Urothelium cell line (cell line): ENCODE results near the gene MIPEP.
A peak's percentile ranks its signal among the peaks of the same experiment; 100 is the strongest.

Experiments used
- DNase-seq: peaks from one replicate; pipeline ENCODE4 v3.0.0; 2011; ENCODE audit warnings: low spot score, mixed read lengths
- FAIRE-seq: peaks from 2 replicates; lab custom pipeline; 2011; peaks lifted over from hg19 to GRCh38; lab: Jason Lieb, UNC

MIPEP gene

DNA sequence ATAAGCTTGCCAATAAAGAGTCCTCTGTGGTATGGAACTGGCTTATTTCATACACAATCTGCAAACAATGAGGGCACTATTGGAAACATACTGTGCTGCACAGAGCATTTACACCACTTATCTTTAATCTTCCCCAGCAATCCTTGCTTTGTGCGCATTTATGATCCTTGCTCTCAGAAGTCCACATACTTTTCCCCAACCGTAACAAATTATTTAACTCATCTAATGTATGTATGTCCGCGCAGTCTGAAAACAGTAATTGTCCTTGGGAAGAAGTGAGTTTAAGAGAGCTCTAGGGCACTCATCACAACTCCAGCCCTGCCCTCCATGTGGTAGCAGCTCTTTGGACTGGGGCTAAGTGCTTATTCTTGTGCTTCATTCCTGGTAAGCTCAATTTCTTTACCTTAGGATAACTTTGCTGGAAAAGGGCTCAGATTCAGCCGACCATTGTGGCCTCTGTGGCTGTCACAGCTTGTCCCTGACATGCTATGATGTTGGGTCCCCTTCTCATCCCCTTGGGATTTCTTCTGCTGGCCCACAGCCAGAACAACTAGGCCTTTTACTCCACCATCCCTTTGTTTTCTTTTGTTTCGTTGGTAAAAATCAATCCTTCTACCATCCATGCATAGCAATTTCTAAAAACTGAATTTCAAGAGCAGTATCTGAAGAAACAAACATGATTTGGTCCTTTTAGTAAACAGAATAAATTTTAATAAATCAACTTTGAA lies 166.3 kb downstream of the MIPEP start:
- no peak for DNase-seq
- FAIRE-seq, result no peak

DNA sequence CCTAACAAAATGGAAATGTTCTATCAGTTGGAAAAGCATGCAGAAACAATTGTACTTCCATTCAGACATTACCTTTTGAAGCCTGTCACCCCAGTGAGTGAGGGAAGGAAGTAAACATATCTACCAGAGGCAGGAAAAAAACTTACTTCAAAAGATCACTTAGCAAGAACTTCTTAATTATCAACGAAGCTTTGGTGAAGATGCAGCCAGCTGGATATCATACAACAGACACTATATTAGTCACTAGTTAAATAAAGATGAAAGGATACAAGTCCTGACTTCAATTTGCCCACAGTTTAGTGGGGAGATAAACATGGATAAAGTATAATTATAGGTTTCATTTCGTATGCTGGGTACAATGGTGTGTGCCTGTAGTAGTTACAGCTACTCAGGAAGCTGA lies 170.2 kb downstream of the MIPEP start:
- FAIRE-seq (no peak), DNase-seq (no peak)

DNA sequence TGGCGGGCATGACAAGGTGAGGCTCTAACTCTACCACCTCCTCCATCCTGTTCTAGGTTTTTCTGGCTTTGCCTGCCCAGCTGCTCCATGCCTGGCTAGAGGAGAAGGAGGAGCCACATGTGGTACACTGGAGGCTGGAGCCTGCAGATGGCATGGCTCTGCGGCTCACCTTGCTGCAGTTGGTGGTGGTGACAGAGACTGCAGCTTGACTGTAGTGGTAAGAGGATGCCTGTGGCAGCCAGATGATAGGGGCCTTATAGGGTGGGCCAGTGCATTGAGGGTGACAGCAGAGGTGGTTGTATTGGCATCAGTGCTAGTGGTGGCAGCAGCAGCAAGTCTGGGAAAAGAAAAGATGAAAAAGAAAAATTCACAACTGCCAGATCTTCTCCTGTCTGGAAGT lies 172.8 kb downstream of the MIPEP start:
- FAIRE-seq (no peak), DNase-seq (no peak)

DNA sequence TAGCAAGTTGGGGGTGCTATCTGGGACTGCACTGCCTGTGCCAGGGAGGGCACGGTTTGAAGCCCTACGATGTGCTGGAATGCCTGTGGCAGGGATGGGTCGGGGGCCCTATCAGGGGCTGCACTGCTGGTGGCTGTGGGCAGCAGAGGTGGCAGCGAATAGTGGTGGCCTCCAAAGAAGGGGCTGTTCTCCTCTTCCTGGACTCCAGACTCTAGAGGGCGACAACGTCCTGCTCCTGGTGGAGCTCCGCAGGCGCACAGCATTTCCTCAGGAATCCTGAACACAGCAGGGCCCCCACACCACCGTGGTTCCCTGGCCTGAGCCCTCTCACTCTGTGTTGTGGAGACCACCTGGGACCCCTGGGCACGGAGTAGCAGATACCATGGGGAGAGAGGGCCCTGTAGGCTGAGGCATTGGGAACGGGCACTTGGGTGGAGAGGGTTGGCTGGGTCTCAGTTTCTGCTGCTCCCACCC lies 173.4 kb downstream of the MIPEP start:
- DNase-seq, result no peak
- FAIRE-seq, result no peak

DNA sequence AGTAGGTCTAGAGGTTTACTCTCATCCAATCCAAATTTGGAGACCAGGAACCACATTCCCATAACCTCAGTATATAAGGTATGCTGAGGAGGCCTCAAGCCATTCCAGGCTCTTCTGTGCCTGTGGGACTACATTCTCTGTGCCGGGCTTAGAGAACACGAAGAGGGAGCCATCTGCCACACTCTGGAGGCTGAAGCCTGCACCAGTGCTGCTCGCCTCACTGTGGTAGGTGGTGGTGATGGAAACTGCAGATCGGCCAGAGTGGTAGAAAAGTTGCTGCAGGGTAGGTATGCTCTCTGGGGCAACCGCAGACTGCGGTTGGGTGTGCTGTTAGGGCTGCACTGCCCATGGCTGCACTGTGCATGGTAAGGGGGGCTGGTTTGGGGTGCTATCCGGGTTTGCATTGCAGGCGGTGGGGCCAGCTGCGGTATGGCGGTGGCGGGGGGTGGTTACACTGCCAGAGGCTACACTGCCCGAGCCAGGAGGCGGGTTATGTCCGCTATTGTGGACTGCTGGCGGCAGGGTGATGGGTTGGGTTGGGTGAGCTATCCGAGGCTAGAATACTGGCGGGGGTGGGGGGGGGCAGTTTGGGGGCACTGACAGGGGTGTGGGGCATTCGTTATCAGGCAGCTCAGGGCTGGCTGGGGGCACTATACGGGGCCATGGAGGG lies 174.0 kb downstream of the MIPEP start:
- DNase-seq (no peak), FAIRE-seq (no peak)

DNA sequence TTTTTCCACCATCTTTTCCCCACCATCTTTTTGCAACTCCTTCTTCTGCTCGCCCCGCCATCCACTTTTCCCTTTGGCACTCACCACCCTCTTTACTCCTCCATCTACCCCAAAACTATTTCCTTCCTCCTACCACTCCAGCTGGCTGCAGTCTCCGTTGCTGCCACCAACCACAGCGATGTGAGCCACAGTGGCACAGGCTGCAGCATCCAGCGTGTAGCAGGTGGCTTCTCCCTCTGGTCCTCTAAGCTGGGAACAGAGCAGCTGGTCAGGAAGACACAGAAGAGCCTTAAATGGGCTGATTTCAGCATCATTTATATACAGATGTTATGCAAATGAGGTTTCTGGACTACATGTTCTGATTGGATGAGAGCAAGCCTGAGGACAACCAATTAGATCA lies 174.5 kb downstream of the MIPEP start:
- FAIRE-seq (no peak), DNase-seq (no peak)

DNA sequence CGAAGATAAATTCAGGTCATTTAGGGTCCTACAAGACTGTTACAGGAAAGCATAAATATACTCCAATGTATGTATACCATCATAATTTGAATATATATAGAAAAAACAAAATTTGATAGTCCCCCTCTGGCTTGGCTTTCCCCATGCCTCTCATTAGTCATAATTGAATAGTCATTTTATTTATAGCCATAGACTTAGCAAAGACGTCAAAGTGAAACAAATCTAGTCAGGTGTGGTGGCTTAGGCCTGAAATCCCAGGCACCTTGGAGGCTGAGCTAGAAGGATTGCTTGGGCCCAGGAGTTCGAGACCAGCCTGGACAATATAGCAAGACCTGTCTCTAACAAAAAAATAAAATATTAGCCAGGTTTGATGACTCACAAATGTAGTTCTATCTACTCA lies 177.8 kb downstream of the MIPEP start:
- FAIRE-seq, result no peak
- DNase-seq, result no peak

DNA sequence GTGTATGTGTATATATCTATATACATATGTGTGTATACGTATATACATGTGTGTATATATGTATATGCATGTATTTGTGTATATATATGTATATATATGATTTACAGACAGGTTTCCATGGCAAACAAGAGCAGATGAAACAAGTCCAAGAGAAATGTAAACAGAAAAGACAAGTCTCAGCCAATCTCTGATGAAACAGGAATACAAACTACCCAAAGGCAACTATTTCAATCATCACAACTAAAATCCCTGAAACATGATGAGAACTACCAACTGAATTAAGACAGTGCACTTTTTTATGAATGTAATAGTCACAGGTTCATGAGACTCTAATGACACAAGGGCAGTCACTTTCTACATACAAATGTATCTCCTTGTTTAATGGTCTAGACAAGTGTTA lies 178.8 kb downstream of the MIPEP start:
- no peak for FAIRE-seq
- no peak for DNase-seq

DNA sequence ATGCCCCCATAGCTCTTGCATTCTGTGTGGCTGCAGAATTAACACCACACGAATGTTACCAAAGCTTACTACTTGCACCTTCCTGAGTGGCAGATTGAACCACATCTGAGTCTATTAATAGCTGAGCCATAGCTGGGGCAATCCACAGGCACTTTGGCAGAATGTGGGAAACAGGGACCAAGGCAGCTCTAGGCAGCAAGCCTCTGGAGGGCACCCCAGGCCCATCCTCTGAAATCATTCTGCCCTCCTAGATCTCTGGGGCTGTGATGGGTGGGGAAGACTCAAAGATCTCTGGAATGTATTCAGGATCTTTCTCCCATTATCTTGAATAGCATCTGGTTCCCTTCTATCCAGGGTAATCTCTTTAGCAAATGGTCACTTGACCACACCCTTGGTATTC lies 179.7 kb downstream of the MIPEP start:
- no peak for DNase-seq
- no peak for FAIRE-seq

DNA sequence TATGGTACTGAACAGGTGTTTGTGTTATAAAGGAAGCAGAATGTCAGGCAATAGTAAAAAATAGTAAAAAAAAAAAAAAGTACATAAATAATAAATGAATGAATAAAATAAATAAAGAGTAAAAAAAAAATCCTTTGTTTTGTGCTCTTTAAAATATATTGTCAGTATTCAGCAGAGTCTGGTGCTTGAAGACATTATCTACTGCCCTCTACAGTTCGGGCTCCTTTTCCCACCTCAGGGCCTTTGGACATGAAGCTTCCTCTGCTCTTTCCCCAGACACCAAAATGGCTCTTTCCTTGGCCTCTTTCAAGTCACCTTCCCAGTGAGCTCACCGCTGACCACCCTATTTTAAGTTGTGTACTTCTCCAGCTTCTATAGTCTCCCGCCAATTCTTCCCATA lies 181.5 kb downstream of the MIPEP start:
- DNase-seq, result peak; percentile 8
- FAIRE-seq, result no peak

DNA sequence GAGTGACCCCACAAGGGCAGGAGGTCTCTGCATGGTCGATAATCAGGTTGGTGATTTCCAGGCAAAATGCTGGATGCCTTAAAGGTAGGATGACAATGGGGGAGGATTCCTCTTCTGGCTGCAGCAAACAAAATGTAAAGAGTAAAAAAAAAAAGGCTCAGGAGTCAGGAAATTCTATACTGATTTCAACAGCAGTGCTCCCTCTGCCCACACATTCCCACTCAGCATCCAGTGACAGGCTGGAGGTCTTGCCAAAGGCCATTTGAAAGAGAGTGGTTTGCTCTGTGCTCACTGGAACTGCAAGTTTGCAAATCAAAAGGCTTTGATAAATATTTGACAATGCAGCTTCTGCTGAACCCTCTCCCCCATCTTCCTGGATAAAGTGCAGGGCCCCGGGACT lies 183.6 kb downstream of the MIPEP start:
- FAIRE-seq (no peak), DNase-seq (no peak)

DNA sequence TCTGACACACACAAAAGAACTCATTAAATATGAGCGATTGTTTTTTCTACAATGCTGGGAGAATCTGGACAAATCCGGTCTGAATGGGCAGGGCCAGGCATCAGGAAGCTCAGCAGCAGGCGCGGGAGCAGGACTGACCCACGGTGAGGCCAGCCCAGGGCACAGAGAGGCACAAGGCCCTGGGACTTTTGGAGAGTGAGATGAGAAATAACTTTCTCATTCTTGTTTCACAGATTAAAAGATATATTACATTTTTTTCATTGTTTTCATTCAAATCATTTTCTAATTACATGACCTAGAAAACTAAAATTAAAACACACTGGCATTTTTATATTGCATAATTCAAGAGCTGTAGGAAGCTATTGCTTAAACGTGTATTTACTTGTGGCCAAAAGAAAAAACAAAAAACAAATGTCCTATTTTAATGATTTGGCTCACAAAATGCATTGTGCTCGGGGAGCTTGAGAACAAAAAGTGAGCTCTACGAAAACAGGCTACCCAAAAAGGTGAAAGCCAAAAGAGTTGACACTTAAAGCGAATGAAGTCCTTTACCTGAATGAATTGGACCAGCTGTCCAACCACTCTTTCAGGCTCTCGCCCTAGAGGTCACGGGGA lies 185.8 kb downstream of the MIPEP start:
- DNase-seq (no peak), FAIRE-seq (no peak)

DNA sequence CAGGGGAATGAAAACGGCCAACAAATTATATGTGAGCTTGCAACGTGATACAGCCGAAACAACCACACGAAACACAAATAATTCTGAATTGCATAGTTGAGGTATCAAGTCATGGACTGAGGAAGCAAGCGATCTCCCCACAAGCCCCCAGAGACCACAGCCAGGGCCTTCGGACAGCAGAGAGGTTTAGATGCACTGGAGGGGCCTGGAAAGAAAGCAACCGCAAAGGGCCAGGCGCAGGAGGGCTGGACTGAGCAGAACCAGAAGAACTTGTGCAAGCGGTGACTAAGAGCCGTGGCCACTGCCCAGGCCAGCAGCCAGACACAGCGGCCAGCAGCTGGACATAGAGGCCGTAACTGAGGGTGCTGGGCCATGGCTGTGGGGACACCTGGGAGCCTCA lies 187.6 kb downstream of the MIPEP start:
- DNase-seq, result no peak
- FAIRE-seq, result no peak

DNA sequence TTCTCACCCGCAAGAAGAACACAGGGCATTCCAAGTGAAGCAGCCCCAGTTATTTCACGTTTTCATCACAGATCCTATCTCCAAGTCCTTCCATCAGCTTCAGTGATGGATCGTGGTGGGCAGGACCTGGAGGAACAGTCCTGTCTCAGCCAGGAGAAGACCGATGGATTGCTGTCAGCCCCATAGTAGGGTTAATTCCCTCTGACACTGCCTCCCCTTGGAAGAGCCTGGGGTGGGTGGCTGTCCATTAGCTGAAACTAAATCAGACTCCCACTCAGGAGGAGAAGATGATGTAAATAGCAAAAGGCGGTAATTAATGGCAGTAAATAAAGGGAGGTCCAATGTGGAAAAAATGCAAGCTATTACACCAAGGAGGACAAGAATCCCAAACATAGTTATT lies 188.0 kb downstream of the MIPEP start:
- DNase-seq (no peak), FAIRE-seq (no peak)

DNA sequence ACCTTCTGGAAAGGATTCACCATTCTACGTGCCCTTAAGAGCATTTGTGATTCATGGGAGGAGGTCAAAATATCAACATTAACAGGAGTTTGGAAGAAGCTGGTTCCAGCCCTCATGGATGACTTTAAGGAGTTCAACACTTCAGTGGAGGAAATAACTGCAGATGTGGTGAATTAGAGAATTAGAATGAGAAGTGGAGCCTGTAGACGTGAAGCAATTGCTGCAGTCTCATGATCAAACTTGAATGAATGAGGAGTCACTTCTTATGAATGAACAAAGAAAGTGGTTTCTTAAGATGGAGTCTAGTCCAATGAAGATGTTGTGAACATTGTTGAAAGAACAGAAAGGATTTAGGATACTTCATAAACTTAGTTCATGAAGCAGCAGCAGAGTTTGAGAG lies 189.9 kb downstream of the MIPEP start:
- DNase-seq, result no peak
- FAIRE-seq, result no peak

DNA sequence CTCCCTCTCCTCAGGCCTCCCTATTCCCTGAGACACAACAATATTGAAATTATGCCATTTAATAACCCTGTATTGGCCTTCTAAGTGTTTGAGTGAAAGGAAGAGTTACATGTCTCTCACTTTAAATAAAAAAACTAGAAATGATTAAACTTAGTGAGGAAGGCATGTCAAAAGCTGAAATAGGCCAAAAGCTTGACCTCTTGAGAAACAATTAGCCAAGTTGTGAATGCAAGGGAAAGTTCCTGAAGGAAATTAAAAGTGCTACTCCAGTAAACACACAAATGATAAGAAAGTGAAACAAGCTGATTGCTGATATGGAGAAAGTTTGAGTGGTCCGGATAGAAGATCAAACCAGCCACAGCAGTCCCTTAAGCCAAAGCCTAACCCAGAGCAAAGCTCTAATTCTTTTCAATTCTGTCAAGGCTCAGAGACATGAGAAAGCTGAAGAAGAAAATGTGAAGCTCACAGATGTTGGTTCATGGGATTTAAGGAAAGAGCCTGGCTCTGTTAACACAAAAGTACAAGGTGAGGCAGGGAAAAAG lies 191.4 kb downstream of the MIPEP start:
- DNase-seq, result no peak
- no peak for FAIRE-seq

DNA sequence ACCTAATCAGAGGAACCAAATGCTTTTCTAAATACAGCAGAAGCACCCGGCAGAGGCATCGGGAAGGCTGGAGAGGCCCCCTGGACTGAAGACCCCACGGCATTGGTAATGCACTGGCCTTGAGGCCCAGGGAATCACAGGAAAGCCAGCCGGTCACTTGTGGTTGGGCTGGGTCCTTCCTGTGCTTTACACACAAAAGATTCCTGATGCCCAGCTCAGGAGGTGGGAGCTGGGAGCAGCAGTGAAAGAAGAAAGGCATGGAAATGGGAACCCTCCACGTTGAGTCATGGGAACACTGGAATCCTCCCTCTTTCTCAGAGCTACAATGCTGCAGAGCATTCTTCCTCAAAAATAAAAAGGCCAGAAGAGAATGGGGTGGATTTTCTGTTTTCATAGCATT lies 192.6 kb downstream of the MIPEP start:
- DNase-seq (no peak), FAIRE-seq (no peak)

DNA sequence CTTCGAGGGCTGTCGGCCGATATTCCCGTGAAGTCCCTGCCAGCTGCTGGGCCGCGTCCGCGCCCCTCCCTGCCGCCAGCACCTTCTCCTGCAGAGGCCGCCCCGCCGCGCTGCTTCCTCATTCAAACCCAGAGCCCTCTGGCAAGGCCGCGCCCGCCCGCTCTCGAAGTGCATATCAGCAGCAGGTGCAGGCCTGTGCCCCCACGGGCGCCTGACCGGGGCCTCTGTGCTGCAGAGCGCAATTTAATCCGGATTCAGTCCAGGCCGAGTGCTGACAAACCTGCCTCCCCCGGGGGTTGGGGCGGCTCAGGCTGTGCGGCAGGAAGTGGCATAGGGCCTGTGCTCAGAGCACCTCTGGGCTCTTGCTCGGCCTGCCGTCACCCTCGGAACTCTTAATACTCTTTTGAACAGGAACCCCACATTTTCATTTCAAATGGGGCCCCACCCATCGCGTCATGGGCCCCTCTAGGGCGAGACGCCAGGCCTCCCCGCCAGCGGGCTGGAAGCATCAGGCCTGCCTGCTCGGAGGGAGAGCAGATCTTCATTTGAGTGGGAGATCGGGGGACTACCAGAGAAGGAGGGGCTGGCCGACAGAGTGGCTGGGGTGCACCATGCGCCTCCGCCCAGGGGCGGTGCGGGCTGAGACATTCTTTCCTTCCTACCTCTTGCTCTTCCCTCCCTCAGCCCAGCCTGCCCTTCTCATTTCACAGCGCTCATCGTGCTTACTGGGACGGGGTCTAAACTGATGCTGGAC lies 193.3 kb downstream of the MIPEP start:
- no peak for DNase-seq
- no peak for FAIRE-seq

DNA sequence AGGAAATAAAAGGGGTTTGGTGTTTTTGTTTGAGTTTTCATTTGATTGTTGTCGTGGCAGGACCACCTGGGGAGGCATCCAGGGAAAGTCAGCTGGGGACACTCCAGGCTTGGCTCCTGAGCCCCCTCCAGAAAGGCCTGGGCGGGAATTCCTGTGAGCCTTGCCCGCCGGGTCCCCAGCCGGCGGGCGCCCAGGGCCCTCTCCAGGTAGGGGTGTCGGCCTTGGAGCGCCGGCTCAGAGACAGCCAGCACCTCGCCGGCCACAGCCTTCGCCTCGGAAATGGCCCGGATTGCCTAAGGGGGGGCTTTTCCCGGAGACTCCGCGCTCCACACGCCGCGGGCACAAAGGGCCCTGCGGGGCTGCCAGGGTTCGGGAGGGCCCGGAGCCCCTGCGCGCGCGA lies 194.0 kb downstream of the MIPEP start:
- FAIRE-seq (no peak), DNase-seq (no peak)

DNA sequence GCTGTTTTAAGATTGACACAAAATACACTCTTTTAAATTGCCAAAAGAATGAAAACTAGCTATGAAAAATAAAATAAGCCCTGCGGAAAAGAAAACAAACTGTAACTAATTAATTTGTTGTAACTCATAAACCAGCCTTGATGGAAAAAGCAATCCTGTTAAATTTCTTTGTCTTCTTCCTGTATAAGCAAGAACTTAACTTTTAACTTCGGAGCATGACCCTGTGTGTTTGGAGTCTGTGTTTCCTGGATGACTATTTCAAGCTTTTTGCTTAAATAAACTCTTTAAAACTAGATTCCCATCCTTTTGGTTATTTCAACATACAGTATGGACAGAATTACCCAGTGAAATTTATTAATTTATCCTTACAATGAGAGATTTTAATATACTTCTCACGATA lies 196.4 kb downstream of the MIPEP start:
- FAIRE-seq, result no peak
- no peak for DNase-seq

DNA sequence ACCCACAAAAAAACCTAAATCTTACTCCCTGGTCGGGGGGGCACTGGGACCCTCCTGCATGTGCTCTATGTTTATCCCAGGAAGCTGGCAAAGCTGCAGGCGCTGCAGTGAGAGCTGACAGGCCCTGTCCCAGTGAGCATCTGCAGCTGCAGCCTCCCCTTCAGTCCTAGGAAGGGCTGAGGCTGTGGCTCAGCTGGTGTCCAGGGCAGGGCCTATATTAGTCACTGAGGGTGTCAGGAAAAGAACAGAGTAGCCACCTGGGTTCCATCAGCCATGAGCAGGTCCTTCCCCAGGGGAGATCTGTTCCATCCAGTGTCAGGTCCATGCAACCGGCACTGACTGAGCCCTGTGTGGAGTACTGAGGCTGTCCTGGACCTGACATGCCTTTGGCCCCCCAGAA lies 198.5 kb downstream of the MIPEP start:
- no peak for DNase-seq
- FAIRE-seq, result no peak
